Prostate gland (tissue), 2 donors: Measurements from ENCODE around the gene GRAP2.

ENCODE experiments used
- POLR2A ChIP-seq: fragments of 450-650 bp; IDR thresholded peaks from one replicate; pipeline ENCODE4 v1.6.1; 2016; ENCODE audit warnings: antibody characterized with exemption, mild to moderate bottlenecking
- POLR2AphosphoS5 ChIP-seq: sonication (generic); formaldehyde crosslinking; IDR thresholded peaks from one replicate; pipeline ENCODE4 v1.6.1; 2017; ENCODE audit warnings: antibody characterized with exemption
- TF ChIP-seq, protein P1 (sequence below), 4 experiments: fragments of 200-600 bp in 2 of 4; fragments of 450-650 bp in 2 of 4; sonication (generic) in 2 of 4; IDR thresholded peaks; 1 replicate in 3 of 4; 2 replicates in 1 of 4; pipeline ENCODE4 v1.5.1; 2016 to 2019; ENCODE audit warnings: antibody characterized with exemption in 4 of 4, mild to moderate bottlenecking in 2 of 4, moderate library complexity in 2 of 4

DNA sequence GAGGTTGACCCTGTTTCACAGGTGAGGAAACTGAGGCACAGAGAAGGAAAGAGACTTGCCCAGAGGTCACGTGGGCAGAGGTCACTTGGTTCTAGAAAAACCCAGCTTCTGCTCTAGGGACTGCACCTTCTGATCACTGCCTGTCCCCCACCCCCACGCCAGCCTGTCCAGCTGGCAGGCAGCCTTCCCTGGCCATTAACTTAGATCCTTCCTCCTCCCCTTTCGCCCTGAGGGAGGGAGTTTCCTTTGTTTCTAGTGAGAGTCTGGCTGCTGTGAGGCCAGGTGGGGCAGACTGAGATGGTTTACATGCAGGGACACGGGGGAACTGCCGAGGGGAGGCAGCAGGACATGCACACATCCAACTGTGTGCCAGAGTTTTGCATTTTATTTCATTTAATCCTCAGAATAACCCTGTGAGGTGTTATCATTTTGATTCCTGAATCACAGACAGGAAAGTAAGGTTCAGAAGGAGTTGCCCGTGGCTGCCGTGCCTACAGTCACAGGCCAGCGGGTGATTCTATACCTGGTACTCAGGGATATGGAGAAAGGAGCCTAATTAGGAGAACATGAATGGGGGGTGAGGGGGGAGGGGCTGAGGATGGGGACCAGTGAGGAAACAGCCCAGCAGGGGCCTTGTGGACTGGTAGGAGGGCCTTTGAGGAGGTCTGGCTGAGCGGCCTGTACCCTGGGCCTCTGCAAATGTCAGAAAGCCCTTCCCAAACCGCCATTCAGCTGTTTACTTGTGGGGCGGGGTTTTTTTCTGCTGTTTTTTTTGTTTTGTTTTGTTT lies 97.2 kb downstream of the GRAP2 start:
- TF ChIP-seq, protein P1, sequence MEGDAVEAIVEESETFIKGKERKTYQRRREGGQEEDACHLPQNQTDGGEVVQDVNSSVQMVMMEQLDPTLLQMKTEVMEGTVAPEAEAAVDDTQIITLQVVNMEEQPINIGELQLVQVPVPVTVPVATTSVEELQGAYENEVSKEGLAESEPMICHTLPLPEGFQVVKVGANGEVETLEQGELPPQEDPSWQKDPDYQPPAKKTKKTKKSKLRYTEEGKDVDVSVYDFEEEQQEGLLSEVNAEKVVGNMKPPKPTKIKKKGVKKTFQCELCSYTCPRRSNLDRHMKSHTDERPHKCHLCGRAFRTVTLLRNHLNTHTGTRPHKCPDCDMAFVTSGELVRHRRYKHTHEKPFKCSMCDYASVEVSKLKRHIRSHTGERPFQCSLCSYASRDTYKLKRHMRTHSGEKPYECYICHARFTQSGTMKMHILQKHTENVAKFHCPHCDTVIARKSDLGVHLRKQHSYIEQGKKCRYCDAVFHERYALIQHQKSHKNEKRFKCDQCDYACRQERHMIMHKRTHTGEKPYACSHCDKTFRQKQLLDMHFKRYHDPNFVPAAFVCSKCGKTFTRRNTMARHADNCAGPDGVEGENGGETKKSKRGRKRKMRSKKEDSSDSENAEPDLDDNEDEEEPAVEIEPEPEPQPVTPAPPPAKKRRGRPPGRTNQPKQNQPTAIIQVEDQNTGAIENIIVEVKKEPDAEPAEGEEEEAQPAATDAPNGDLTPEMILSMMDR (IDR thresholded peaks at IDR 0.05), result no peak
- peak; percentile 30 for TF ChIP-seq POLR2A
- peak; percentile 92 for TF ChIP-seq POLR2AphosphoS5
